KMS-11 (cell line): ENCODE results near the gene DES.

ENCODE experiments used
- H2AFZ ChIP-seq: fragments of 200-600 bp; sonication (generic); 2 replicates; pipeline ENCODE4 v1.6.1; 2016; ENCODE audit warnings: antibody characterized with exemption, mixed run types, low read depth
- H3K27ac ChIP-seq: fragments of 200-600 bp; sonication (generic); 2 replicates; pipeline ENCODE4 v1.6.1; 2016; ENCODE audit warnings: mild to moderate bottlenecking, mixed run types
- H3K27me3 ChIP-seq: fragments of 200-600 bp; sonication (generic); 2 replicates; pipeline ENCODE4 v1.6.1; 2017; ENCODE audit warnings: mild to moderate bottlenecking, low read depth, mixed run types, moderate library complexity; ENCODE audit not compliant: insufficient read depth
- H3K36me3 ChIP-seq: fragments of 200-600 bp; sonication (generic); 2 replicates; pipeline ENCODE4 v1.6.1; 2017; ENCODE audit warnings: mild to moderate bottlenecking, mixed run types; ENCODE audit not compliant: insufficient read depth
- H3K4me1 ChIP-seq: fragments of 200-600 bp; sonication (generic); 2 replicates; pipeline ENCODE4 v1.6.1; 2016; ENCODE audit warnings: mild to moderate bottlenecking, low read depth, mixed run types; ENCODE audit not compliant: poor library complexity, severe bottlenecking
- H3K4me2 ChIP-seq: fragments of 200-600 bp; sonication (generic); 2 replicates; pipeline ENCODE4 v1.7.0; 2016; ENCODE audit warnings: mild to moderate bottlenecking, mixed run types
- H3K4me3 ChIP-seq: fragments of 200-600 bp; sonication (generic); IDR thresholded peaks from 2 replicates; pipeline ENCODE4 v1.6.1; 2017; ENCODE audit warnings: low read depth, low read length, mixed read lengths; ENCODE audit not compliant: insufficient read depth
- H3K79me2 ChIP-seq: fragments of 200-600 bp; sonication (generic); 2 replicates; pipeline ENCODE4 v1.6.1; 2016; ENCODE audit warnings: low read depth, mixed run types; ENCODE audit not compliant: insufficient read depth
- H3K9ac ChIP-seq: fragments of 200-600 bp; sonication (generic); 2 replicates; pipeline ENCODE4 v1.6.1; 2016; ENCODE audit warnings: mild to moderate bottlenecking, mixed run types
- H4K20me1 ChIP-seq: fragments of 200-600 bp; sonication (generic); 2 replicates; pipeline ENCODE4 v1.6.1; 2016; ENCODE audit warnings: mild to moderate bottlenecking, mixed run types; ENCODE audit not compliant: insufficient read depth
- TF ChIP-seq, protein P1 (sequence below): fragments of 200-600 bp; sonication (generic); conservative IDR thresholded peaks from 2 replicates; pipeline ENCODE4 v1.6.1; 2017; ENCODE audit warnings: low read depth, mild to moderate bottlenecking, antibody characterized with exemption, low read length, moderate library complexity, mixed read lengths

Gene DES

DNA sequence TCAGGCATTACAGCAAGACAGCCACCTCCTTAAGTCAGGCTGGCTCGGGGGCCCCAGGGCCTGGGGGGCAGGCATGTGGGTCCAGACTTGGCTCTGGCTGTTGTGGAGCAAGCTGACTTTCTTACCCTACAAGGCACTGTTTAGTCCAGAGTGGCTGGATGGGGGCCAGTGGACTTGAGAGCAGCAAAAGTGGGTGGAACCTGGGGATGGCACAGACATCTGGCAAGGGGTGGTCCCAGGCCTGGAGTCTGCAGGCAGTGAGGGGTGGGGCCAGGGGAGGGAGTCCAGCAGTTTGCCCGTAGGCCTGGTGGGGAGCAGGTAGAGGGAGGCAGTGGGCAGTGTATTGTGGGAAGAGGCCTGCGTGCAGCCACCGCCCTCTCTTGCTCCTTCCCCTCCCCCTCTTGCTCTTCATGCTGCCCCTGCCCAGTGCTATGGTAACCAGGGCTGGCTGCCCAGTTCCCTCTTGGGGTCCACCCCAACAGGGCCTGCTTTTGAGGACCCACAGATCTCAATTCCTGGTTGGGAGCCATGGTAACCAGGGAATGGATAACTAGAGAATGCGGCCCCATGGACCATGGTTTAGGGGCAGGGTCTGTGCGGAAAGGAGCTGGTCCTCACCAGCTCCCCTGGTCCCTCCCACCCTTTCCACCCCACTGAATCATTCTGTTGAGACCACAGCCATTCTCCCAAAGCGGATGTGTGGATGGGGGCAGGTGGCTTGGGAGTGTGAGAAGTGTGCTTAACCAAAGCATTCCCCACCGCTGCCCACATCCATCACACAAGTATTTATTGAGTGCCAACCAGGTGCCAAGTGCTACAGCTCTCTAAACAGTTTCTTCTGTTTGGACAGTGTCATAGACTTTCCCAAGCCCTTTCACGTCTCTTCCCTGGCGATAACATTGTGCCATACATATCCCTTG lies 35.8 kb downstream of the DES start:
- H3K4me2 ChIP-seq = no peak overlapping the region

DNA sequence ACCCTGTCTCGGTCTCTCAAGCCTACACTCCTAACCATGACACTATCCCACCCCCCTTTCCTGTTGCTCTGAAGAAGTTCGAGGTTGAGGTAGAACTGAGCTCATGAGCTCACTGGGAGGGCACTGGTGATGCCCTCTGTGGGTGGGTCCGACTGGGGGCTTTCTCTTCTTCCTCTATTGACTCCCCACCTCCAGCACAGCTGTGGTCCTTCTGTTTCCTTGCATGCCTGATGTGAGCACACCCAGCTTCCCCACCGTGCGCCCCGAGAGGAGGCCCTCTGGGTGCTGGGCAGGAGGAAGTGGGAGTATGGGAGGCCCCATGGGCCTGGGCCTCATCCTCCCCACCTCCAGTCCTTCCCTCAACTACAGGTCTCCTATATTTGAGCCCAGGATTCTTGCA lies 37.4 kb downstream of the DES start:
- no peaks in the 10 kb centered on the region for H3K4me1 ChIP-seq
- H2AFZ ChIP-seq = no peak overlapping the region
- no peak overlapping the region for H3K9ac ChIP-seq
- H3K4me3 ChIP-seq = no peak overlapping the region
- no peaks in the 10 kb centered on the region for H3K36me3 ChIP-seq
- TF ChIP-seq, protein P1, sequence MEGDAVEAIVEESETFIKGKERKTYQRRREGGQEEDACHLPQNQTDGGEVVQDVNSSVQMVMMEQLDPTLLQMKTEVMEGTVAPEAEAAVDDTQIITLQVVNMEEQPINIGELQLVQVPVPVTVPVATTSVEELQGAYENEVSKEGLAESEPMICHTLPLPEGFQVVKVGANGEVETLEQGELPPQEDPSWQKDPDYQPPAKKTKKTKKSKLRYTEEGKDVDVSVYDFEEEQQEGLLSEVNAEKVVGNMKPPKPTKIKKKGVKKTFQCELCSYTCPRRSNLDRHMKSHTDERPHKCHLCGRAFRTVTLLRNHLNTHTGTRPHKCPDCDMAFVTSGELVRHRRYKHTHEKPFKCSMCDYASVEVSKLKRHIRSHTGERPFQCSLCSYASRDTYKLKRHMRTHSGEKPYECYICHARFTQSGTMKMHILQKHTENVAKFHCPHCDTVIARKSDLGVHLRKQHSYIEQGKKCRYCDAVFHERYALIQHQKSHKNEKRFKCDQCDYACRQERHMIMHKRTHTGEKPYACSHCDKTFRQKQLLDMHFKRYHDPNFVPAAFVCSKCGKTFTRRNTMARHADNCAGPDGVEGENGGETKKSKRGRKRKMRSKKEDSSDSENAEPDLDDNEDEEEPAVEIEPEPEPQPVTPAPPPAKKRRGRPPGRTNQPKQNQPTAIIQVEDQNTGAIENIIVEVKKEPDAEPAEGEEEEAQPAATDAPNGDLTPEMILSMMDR = no peak
- no peaks in the 10 kb centered on the region for H3K79me2 ChIP-seq
- H3K27me3 ChIP-seq = peaks cover 19% of the 10 kb centered on the region
- H3K27ac ChIP-seq = no peak overlapping the region
- H3K4me2 ChIP-seq = no peak overlapping the region
- H4K20me1 ChIP-seq = no peaks in the 10 kb centered on the region

More for the DNA sequence above, 35.8 kb downstream of the DES start:
- no peak overlapping the region for H3K27ac ChIP-seq
- TF ChIP-seq, protein P1 = no peak
- peaks cover 23% of the 10 kb centered on the region for H3K27me3 ChIP-seq
- H4K20me1 ChIP-seq = no peaks in the 10 kb centered on the region
- H3K79me2 ChIP-seq = no peaks in the 10 kb centered on the region
- no peak overlapping the region for H3K9ac ChIP-seq
- H2AFZ ChIP-seq = no peak overlapping the region
- no peaks in the 10 kb centered on the region for H3K4me1 ChIP-seq
- no peaks in the 10 kb centered on the region for H3K36me3 ChIP-seq
- no peak overlapping the region for H3K4me3 ChIP-seq

DNA sequence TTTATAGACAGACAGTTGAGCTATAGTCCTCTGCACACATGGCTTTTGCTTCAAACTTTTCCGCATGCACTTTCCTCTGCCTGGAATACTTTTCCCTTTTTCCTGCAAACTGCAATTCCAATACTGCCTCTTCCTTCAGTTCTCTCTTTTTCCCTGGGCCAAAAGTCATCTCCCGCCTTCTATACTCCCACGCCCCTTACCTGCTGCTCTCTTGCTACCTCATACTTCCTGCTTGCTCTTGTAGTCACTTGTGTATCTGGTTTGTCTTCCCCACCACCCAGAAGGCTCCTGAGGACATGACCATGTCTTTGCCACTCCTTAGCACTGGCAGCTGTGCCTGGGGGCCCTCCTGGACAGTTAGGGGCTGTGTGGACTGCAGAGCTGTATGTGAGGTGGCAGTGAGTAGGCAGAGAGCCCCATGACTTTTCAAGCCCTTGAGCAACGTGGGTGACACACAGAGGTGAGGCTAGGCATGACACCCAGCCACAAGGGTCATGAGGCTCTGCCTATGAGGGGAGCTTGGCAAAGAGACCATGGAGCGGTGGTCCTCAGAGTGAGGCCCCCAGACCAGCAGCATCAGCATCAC lies 39.7 kb downstream of the DES start:
- Histone ChIP-seq H3K4me1 (no peaks in the 10 kb centered on the region), H3K4me3 (no peak overlapping the region), H3K9ac (no peak overlapping the region), H3K36me3 (no peaks in the 10 kb centered on the region), H3K4me2 (no peak overlapping the region), H4K20me1 (no peaks in the 10 kb centered on the region), H3K27ac (no peak overlapping the region), H3K27me3 (peaks cover 2% of the 10 kb centered on the region; the same call in 1 of the 2 replicates), H2AFZ (no peak overlapping the region), H3K79me2 (no peaks in the 10 kb centered on the region)
- TF ChIP-seq, protein P1 = 0 out of 2 replicates have a peak, but pooled peaks have one; percentile 22

DNA sequence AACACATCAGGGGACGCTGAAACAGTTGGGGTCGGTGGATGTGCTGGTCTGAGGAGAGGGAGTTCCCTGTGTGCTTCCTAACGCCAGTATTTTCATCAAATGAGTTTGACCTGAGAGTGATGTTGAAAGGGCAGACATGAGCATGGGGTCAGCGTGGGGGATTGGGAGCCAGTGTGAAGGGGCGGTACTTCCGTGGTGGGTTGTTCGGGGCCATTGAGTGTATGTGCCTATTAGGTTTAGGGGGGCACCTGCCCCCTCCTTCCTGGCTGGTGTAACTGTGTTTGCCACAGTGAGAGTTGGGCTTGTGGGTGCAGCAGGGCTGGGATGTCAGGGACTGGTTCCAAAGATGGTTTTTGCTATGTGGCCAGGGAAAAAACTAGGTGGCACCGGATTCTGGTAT lies 40.8 kb downstream of the DES start:
- Histone ChIP-seq H3K4me1 (no peaks in the 10 kb centered on the region), H3K27me3 (no peaks in the 10 kb centered on the region; the same call in 1 of the 2 replicates), H2AFZ (no peak overlapping the region), H4K20me1 (no peaks in the 10 kb centered on the region), H3K4me2 (no peak overlapping the region), H3K36me3 (no peaks in the 10 kb centered on the region), H3K27ac (no peak overlapping the region), H3K4me3 (no peak overlapping the region), H3K79me2 (no peaks in the 10 kb centered on the region), H3K9ac (no peak overlapping the region)
- TF ChIP-seq, protein P1 = no peak
